Measurements from ENCODE around the gene ATP6V0A4. TPM values are rescaled to one million over a fixed set of nuclear protein-coding genes. Genes with fewer than 3 reads are reported as not detected.

Gene ATP6V0A4
- total RNA-seq, 1 experiment from 2014 or later = not detected

DNA sequence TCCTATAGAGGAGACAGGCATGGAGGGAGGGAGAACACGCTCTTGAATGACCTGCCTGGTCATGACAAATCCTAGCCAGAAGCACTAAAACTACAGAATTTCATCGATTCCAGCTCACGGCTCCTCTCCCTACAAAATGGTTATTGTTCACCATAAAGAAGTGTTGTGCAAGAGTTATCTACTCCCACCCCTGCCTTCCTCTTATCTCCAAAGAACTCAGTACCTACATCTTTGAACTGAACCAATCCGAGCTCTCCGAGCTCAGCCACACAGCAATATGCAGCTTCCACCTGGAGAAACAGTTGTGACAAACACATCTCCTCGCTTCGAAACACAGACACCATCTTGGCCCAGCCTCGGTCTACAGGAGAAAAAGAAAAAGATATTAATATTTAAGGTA is 27.1 kb downstream of the ATP6V0A4 start:
- no peaks in the 10 kb centered on the region for H3K9me3 ChIP-seq (ENCODE audit: control insufficient read depth in 1 of 2, insufficient read depth in 1 of 2, low read depth in 1 of 2, low read length in 2 of 2)
- H3K79me2 ChIP-seq (ENCODE audit: insufficient read depth, low read length) = no peaks in the 10 kb centered on the region
- H3K9me2 ChIP-seq (ENCODE audit: insufficient read depth) = no peaks in the 10 kb centered on the region
- H3K27ac ChIP-seq (ENCODE audit: low read depth, low read length) = no peak overlapping the region
- TF ChIP-seq CBX3 (IDR thresholded peaks at IDR 0.05; ENCODE audit: low read depth) = no peak
- no TSS peak for BruUV-seq (replicated peaks)
- ATAC-seq (no peak), DNase-seq (ENCODE audit: low read depth, low spot score) (no peak)
- ChIA-PET RAD21 (ENCODE audit: low non-redundant PET in 1 of 2, low total read pairs in 2 of 2, uncharacterized antibody in 2 of 2, unreplicated experiment in 2 of 2) (no interaction called here), CTCF (interaction anchor here (1.2 kb wide), 1 partner anchor 116 kb away, joined by 3 read pairs; no protein-coding TSS in a partner anchor), POLR2A (no interaction called here)
- no peaks in the 10 kb centered on the region for H3K36me3 ChIP-seq (ENCODE audit: control insufficient read depth in 1 of 2, insufficient read depth in 2 of 2, low read length in 2 of 2)
- H3K9ac ChIP-seq (ENCODE audit: low read length) = no peak overlapping the region
- intact Hi-C loops (cut with micrococcal nuclease) = no loop called here
- H3K4me3 ChIP-seq (replicated peaks in 1 of 2; ENCODE audit: low read depth in 1 of 2, low read length in 2 of 2) = no peak overlapping the region
- H3K4me2 ChIP-seq (ENCODE audit: low read length) = no peak overlapping the region
- no peak overlapping the region for H2AFZ ChIP-seq (ENCODE audit: low read depth, low read length, poor library complexity, severe bottlenecking)
- no peaks in the 10 kb centered on the region for H4K20me1 ChIP-seq (ENCODE audit: insufficient read depth)
- no peaks in the 10 kb centered on the region for H3K4me1 ChIP-seq (ENCODE audit: control insufficient read depth in 1 of 2, insufficient read depth in 2 of 2, low read length in 2 of 2)
- H3K27me3 ChIP-seq (ENCODE audit: insufficient read depth, low read length) = no peaks in the 10 kb centered on the region

DNA sequence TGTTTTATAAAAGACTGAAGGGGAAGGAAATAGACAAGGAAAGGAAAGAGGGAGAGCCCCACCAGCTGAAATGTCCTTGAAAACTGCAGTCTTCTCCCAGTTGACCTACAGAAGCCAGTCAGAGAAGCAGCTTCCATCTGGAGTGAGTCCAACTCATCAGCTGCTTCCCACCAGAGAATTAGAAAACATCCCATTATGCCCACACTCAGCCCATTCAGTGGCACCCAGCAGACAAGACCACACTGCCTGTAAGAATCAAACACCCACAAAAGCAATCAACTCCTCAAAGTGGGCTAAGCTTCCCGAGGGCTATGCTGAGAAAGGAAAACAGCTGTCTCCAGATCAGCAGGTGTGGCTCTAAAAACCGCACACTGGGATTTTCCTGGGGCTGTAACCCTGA is 29.8 kb downstream of the ATP6V0A4 start:
- no peaks in the 10 kb centered on the region for H4K20me1 ChIP-seq (ENCODE audit: insufficient read depth)
- no peaks in the 10 kb centered on the region for H3K79me2 ChIP-seq (ENCODE audit: insufficient read depth, low read length)
- CTCF ChIA-PET = no interaction called here
- H3K27ac ChIP-seq (ENCODE audit: low read depth, low read length) = no peak overlapping the region
- RAD21 ChIA-PET (ENCODE audit: low non-redundant PET in 1 of 2, low total read pairs in 2 of 2, uncharacterized antibody in 2 of 2, unreplicated experiment in 2 of 2) = no interaction called here
- no peak overlapping the region for H3K4me3 ChIP-seq (replicated peaks in 1 of 2; ENCODE audit: low read depth in 1 of 2, low read length in 2 of 2)
- no TSS peak for BruUV-seq (replicated peaks)
- H2AFZ ChIP-seq (ENCODE audit: low read depth, low read length, poor library complexity, severe bottlenecking) = no peak overlapping the region
- no peak for TF ChIP-seq CBX3 (IDR thresholded peaks at IDR 0.05; ENCODE audit: low read depth)
- TF ChIP-seq, protein P1, sequence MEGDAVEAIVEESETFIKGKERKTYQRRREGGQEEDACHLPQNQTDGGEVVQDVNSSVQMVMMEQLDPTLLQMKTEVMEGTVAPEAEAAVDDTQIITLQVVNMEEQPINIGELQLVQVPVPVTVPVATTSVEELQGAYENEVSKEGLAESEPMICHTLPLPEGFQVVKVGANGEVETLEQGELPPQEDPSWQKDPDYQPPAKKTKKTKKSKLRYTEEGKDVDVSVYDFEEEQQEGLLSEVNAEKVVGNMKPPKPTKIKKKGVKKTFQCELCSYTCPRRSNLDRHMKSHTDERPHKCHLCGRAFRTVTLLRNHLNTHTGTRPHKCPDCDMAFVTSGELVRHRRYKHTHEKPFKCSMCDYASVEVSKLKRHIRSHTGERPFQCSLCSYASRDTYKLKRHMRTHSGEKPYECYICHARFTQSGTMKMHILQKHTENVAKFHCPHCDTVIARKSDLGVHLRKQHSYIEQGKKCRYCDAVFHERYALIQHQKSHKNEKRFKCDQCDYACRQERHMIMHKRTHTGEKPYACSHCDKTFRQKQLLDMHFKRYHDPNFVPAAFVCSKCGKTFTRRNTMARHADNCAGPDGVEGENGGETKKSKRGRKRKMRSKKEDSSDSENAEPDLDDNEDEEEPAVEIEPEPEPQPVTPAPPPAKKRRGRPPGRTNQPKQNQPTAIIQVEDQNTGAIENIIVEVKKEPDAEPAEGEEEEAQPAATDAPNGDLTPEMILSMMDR (IDR thresholded peaks at IDR 0.05 in 2 of 3, conservative IDR thresholded peaks at IDR 0.05 in 1 of 3; ENCODE audit: borderline replicate concordance in 1 of 3, insufficient read depth in 1 of 3, low read depth in 2 of 3, low read length in 2 of 3) = no peak
- TF ChIP-seq SRF (IDR thresholded peaks at IDR 0.05; ENCODE audit: low read depth) = no peak
- no peak for TF ChIP-seq EZH2phosphoT487 (IDR thresholded peaks at IDR 0.05; ENCODE audit: borderline replicate concordance)
- no peak for TF ChIP-seq ZFX (IDR thresholded peaks at IDR 0.05)
- TF ChIP-seq RAD21 (IDR thresholded peaks at IDR 0.05; ENCODE audit: low read depth) = no peak
- no peak for TF ChIP-seq EZH2 (IDR thresholded peaks at IDR 0.05)
- TF ChIP-seq JUND (IDR thresholded peaks at IDR 0.05) = no peak
- TF ChIP-seq, protein P2, sequence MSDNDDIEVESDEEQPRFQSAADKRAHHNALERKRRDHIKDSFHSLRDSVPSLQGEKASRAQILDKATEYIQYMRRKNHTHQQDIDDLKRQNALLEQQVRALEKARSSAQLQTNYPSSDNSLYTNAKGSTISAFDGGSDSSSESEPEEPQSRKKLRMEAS (IDR thresholded peaks at IDR 0.05) = no peak
- TF ChIP-seq, protein P3, sequence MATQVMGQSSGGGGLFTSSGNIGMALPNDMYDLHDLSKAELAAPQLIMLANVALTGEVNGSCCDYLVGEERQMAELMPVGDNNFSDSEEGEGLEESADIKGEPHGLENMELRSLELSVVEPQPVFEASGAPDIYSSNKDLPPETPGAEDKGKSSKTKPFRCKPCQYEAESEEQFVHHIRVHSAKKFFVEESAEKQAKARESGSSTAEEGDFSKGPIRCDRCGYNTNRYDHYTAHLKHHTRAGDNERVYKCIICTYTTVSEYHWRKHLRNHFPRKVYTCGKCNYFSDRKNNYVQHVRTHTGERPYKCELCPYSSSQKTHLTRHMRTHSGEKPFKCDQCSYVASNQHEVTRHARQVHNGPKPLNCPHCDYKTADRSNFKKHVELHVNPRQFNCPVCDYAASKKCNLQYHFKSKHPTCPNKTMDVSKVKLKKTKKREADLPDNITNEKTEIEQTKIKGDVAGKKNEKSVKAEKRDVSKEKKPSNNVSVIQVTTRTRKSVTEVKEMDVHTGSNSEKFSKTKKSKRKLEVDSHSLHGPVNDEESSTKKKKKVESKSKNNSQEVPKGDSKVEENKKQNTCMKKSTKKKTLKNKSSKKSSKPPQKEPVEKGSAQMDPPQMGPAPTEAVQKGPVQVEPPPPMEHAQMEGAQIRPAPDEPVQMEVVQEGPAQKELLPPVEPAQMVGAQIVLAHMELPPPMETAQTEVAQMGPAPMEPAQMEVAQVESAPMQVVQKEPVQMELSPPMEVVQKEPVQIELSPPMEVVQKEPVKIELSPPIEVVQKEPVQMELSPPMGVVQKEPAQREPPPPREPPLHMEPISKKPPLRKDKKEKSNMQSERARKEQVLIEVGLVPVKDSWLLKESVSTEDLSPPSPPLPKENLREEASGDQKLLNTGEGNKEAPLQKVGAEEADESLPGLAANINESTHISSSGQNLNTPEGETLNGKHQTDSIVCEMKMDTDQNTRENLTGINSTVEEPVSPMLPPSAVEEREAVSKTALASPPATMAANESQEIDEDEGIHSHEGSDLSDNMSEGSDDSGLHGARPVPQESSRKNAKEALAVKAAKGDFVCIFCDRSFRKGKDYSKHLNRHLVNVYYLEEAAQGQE (IDR thresholded peaks at IDR 0.05; ENCODE audit: low read depth) = no peak
- no peak for TF ChIP-seq SP1 (IDR thresholded peaks at IDR 0.05; ENCODE audit: low read depth)
- no peak for TF ChIP-seq CEBPB (IDR thresholded peaks at IDR 0.05; ENCODE audit: low read depth)
- no peak for TF ChIP-seq TCF7L2 (IDR thresholded peaks at IDR 0.05; ENCODE audit: borderline replicate concordance, extremely low read depth, insufficient read depth, insufficient read length)
- TF ChIP-seq POLR2AphosphoS5 (IDR thresholded peaks at IDR 0.05; ENCODE audit: low read depth, low read length) = no peak
- TF ChIP-seq POLR2A (IDR thresholded peaks at IDR 0.05; ENCODE audit: borderline replicate concordance, extremely low read depth, insufficient read depth, insufficient read length) = no peak
- TF ChIP-seq EGR1 (IDR thresholded peaks at IDR 0.05; ENCODE audit: low read depth) = no peak
- TF ChIP-seq YY1 (IDR thresholded peaks at IDR 0.05; ENCODE audit: extremely low read depth, insufficient replicate concordance, low read depth, low read length) = no peak
- no peaks in the 10 kb centered on the region for H3K9me3 ChIP-seq (ENCODE audit: control insufficient read depth in 1 of 2, insufficient read depth in 1 of 2, low read depth in 1 of 2, low read length in 2 of 2)
- no peak overlapping the region for H3K4me2 ChIP-seq (ENCODE audit: low read length)
- H3K36me3 ChIP-seq (ENCODE audit: control insufficient read depth in 1 of 2, insufficient read depth in 2 of 2, low read length in 2 of 2) = no peaks in the 10 kb centered on the region
- no peaks in the 10 kb centered on the region for H3K9me2 ChIP-seq (ENCODE audit: insufficient read depth)
- DNase-seq (ENCODE audit: low read depth, low spot score) = no peak
- intact Hi-C loops (cut with micrococcal nuclease) = no loop called here
- H3K9ac ChIP-seq (ENCODE audit: low read length) = no peak overlapping the region
- ATAC-seq = no peak
- H3K4me1 ChIP-seq (ENCODE audit: control insufficient read depth in 1 of 2, insufficient read depth in 2 of 2, low read length in 2 of 2) = no peaks in the 10 kb centered on the region
- POLR2A ChIA-PET = no interaction called here
- H3K27me3 ChIP-seq (ENCODE audit: insufficient read depth, low read length) = no peaks in the 10 kb centered on the region
